HG02798 (cell line): Measurements from ENCODE around the gene S100A14.

Experiments
- ATAC-seq: cut with Tn5 transposase; IDR thresholded peaks from one replicate; pipeline ENCODE4 v1.9.1; 2021; ENCODE audit warnings: mild to moderate bottlenecking; ENCODE audit not compliant: unreplicated experiment, poor library complexity

S100A14 gene

DNA sequence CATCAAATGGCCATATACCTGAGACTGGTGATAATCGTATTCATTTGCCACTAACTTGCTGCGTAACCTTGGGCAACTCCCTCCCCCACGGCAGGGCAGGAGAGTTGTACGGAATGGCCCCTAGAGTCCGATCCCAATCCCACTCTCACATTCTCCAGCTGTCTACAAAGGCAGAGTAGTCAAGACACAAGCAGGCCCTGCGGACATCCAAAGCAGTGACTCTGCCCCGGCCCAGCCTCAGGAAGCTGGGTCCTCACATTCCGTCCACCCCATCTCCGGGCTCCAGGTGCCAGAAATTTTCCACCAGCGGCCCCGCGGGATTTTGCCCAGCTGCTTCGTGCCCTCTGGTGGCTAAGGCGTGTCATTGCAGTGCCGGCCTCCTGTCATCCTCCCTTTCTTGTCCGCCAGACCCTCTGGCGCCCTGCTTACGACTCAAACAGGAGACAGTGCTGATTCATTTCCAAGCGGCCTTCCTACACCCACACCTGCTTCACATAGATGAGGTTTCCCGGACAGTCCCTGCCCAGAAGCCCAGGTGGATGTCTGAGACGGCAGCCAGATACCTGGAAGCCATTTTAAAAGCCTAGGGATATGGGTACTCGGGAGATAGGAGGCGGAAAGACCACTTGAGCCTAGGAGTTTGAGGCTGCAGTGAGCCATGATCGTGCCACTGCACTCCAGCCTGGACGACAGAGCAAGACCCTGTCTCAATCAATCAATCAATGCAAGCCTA is 47.6 kb downstream of the S100A14 start:
- ATAC-seq: peak; percentile 32

GRCh38 chr1:153567621-153568366 is 48.3 kb downstream of the S100A14 start:
- no peak for ATAC-seq

GRCh38 chr1:153566414-153567371 is 49.4 kb downstream of the S100A14 start:
- peak; percentile 35 for ATAC-seq

GRCh38 chr1:153565529-153566374 is 50.4 kb downstream of the S100A14 start, which contains the start of gene S100A2:
TSS of gene S100A2 (minus strand) at chr1:153565844. CDS start at chr1:153563877, 1,967 bp downstream.
- peak; percentile 20 for ATAC-seq
